ENCODE results near the gene GPRIN3. TPM values are rescaled to one million over a fixed set of nuclear protein-coding genes. Genes with fewer than 3 reads are reported as not detected.
"Not testable (repeated sequence)": the region's sequence is repeated elsewhere in the genome, so short reads cannot be mapped to it uniquely, and the experiment has no call there.

GPRIN3 gene
- total RNA-seq, 2 donors from 2014 or later, result 5.2 to 7.8 TPM

- Histone ChIP-seq H3K27ac (no peak overlapping the region), H3K9me3 (no peaks in the 10 kb centered on the region)
- TF ChIP-seq CTCF (IDR thresholded peaks at IDR 0.05), result no peak
Measured at GRCh38 chr4:89214308-89214707, 93.3 kb downstream of the GPRIN3 start.

DNA sequence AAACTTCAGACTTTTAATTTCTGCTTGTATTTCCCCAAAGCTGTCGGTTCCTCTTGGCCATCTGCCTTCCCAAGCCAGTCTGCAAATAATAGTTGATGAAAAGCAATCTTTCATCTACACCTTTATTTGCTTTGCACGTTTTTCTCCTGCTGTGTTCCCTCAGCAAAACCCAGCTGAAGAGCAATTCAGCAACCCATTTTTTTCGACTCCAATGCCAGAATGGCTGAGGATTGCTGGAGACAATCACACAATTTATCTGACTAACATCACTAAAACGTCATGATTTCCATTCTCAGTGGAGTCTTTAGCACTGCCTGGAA lies 94.3 kb downstream of the GPRIN3 start:
- TF ChIP-seq CTCF (IDR thresholded peaks at IDR 0.05), result no peak
- Histone ChIP-seq H3K36me3 (no peaks in the 10 kb centered on the region), H3K27ac (no peak overlapping the region)

More at GRCh38 chr4:89214308-89214707, 93.3 kb downstream of the GPRIN3 start:
- no peaks in the 10 kb centered on the region for H3K36me3 ChIP-seq
- no peak overlapping the region for H3K4me3 ChIP-seq
- no peaks in the 10 kb centered on the region for H3K4me1 ChIP-seq
- no peaks in the 10 kb centered on the region for H3K27me3 ChIP-seq
- DNase-seq (ENCODE audit: low spot score), result no peak

GRCh38 chr4:89212666-89213381 lies 94.8 kb downstream of the GPRIN3 start:
- no peak overlapping the region for H3K4me3 ChIP-seq
- no peaks in the 10 kb centered on the region for H3K36me3 ChIP-seq
- no peak for TF ChIP-seq CTCF (IDR thresholded peaks at IDR 0.05)
- H3K4me1 ChIP-seq, result no peaks in the 10 kb centered on the region
- no peaks in the 10 kb centered on the region for H3K27me3 ChIP-seq
- H3K9me3 ChIP-seq, result no peaks in the 10 kb centered on the region
- H3K27ac ChIP-seq, result no peak overlapping the region
- DNase-seq (ENCODE audit: low spot score), result no peak

More for the DNA sequence above, 94.3 kb downstream of the GPRIN3 start:
- no peak for DNase-seq (ENCODE audit: low spot score)
- no peak overlapping the region for H3K4me3 ChIP-seq
- H3K9me3 ChIP-seq, result no peaks in the 10 kb centered on the region
- H3K27me3 ChIP-seq, result no peaks in the 10 kb centered on the region
- no peaks in the 10 kb centered on the region for H3K4me1 ChIP-seq

DNA sequence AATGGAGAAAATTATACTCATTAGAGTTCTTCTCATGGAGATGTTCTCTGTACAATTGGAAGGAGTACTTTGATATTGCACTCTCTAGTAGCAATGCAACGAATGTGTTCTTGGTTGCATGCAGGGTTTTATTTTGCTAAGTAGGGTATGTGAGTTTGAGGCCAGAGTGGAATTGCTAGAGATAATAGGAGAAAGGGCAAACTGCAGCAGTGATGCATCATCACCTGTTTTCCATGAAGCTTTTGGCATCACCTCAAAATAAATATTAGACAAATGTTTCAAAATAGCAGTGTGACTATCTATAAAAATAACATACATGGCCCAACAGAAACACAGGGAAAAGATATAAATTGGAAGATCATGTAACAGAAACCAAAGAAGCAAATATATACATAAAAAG lies 103.0 kb downstream of the GPRIN3 start:
- TF ChIP-seq CTCF (IDR thresholded peaks at IDR 0.05), result no peak
- no peaks in the 10 kb centered on the region for H3K27me3 ChIP-seq
- no peak for DNase-seq (ENCODE audit: low spot score)
- H3K9me3 ChIP-seq, result no peaks in the 10 kb centered on the region
- H3K36me3 ChIP-seq, result no peaks in the 10 kb centered on the region
- no peak overlapping the region for H3K4me3 ChIP-seq
- H3K27ac ChIP-seq, result no peak overlapping the region
- H3K4me1 ChIP-seq, result no peaks in the 10 kb centered on the region

GRCh38 chr4:89203902-89204301 lies 103.7 kb downstream of the GPRIN3 start:
- no peak for DNase-seq (ENCODE audit: low spot score)
- Histone ChIP-seq H3K27me3 (no peaks in the 10 kb centered on the region), H3K4me3 (no peak overlapping the region), H3K27ac (no peak overlapping the region), H3K4me1 (no peaks in the 10 kb centered on the region), H3K9me3 (no peaks in the 10 kb centered on the region), H3K36me3 (no peaks in the 10 kb centered on the region)
- no peak for TF ChIP-seq CTCF (IDR thresholded peaks at IDR 0.05)

DNA sequence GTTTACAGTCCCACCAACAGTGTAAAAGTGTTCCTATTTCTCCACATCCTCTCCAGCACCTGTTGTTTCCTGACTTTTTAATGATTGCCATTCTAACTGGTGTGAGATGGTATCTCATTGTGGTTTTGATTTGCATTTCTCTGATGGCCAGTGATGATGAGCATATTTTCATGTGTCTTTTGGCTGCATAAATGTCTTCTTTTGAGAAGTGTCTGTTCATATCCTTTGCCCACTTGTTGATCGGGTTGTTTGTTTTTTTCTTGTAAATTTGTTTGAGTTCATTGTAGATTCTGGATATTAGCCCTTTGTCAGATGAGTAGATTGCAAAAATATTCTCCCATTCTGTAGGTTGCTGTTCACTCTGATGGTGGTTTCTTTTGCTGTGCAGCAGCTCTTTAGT lies 108.2 kb downstream of the GPRIN3 start:
- DNase-seq (ENCODE audit: low spot score); H3K36me3 ChIP-seq; H3K27me3 ChIP-seq; H3K9me3 ChIP-seq; H3K4me1 ChIP-seq; H3K27ac ChIP-seq; H3K4me3 ChIP-seq: not testable (repeated sequence)

Data from right atrium auricular region (tissue), 2 donors.